WTC11 (cell line): ENCODE data around the gene POTEF.
"Not testable (repeated sequence)": the region's sequence is repeated elsewhere in the genome, so short reads cannot be mapped to it uniquely, and the experiment has no call there.

ENCODE experiments used
- AR ChIP-seq: fragments of 250-450 bp; sonication (Bioruptor Pico); IDR thresholded peaks from 2 replicates; pipeline ENCODE4 v1.9.0; 2021; ENCODE audit warnings: mild to moderate bottlenecking
- ELF4 ChIP-seq: sonication (generic); formaldehyde crosslinking; IDR thresholded peaks from 2 replicates; pipeline ENCODE4 v1.8.1; 2022; ENCODE audit warnings: low read depth, mild to moderate bottlenecking, moderate library complexity, missing genetic modification reagents
- ESRRA ChIP-seq: sonication (generic); formaldehyde crosslinking; IDR thresholded peaks from 2 replicates; pipeline ENCODE4 v1.8.1; 2022; ENCODE audit warnings: mild to moderate bottlenecking, missing genetic modification reagents, borderline replicate concordance
- GABPB1 ChIP-seq: sonication (generic); formaldehyde crosslinking; IDR thresholded peaks from 2 replicates; pipeline ENCODE4 v1.8.1; 2023; ENCODE audit warnings: mild to moderate bottlenecking, missing genetic modification reagents
- MYBL2 ChIP-seq: sonication (generic); formaldehyde crosslinking; IDR thresholded peaks from 2 replicates; pipeline ENCODE4 v1.8.1; 2023; ENCODE audit warnings: mild to moderate bottlenecking, moderate library complexity, missing genetic modification reagents
- NFYB ChIP-seq: sonication (generic); formaldehyde crosslinking; conservative IDR thresholded peaks from 2 replicates; pipeline ENCODE4 v1.8.0; 2022; ENCODE audit warnings: low read depth, missing genetic modification reagents
- PREB ChIP-seq: sonication (generic); formaldehyde crosslinking; IDR thresholded peaks from 2 replicates; pipeline ENCODE4 v1.8.1; 2022; ENCODE audit warnings: mild to moderate bottlenecking, missing genetic modification reagents, moderate library complexity, borderline replicate concordance
- ZNF138 ChIP-seq: sonication (generic); formaldehyde crosslinking; conservative IDR thresholded peaks from 2 replicates; pipeline ENCODE4 v1.8.1; 2022; ENCODE audit warnings: mild to moderate bottlenecking, moderate library complexity, missing genetic modification reagents
- ZNF232 ChIP-seq: sonication (generic); formaldehyde crosslinking; IDR thresholded peaks from 2 replicates; pipeline ENCODE4 v1.8.0; 2022; ENCODE audit warnings: mild to moderate bottlenecking, missing genetic modification reagents
- TF ChIP-seq, protein P1 (sequence below): sonication (generic); formaldehyde crosslinking; IDR thresholded peaks from 2 replicates; pipeline ENCODE4 v1.8.1; 2023; ENCODE audit warnings: mild to moderate bottlenecking, missing genetic modification reagents, moderate library complexity
- TF ChIP-seq, protein P2 (sequence below): fragments of 200-600 bp; IDR thresholded peaks from 2 replicates; pipeline ENCODE4 v1.8.0; 2022; ENCODE audit warnings: antibody characterized with exemption
- TF ChIP-seq, protein P3 (sequence below): sonication (generic); formaldehyde crosslinking; IDR thresholded peaks from 2 replicates; pipeline ENCODE4 v1.8.0; 2022; ENCODE audit warnings: mild to moderate bottlenecking, missing genetic modification reagents

GRCh38 chr2:130052376-130052775 lies 76.6 kb downstream of the POTEF start:
- TF ChIP-seq, protein P1, sequence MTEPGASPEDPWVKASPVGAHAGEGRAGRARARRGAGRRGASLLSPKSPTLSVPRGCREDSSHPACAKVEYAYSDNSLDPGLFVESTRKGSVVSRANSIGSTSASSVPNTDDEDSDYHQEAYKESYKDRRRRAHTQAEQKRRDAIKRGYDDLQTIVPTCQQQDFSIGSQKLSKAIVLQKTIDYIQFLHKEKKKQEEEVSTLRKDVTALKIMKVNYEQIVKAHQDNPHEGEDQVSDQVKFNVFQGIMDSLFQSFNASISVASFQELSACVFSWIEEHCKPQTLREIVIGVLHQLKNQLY (CRISPR knock-in tag) = not testable (repeated sequence)
- TF ChIP-seq, protein P2, sequence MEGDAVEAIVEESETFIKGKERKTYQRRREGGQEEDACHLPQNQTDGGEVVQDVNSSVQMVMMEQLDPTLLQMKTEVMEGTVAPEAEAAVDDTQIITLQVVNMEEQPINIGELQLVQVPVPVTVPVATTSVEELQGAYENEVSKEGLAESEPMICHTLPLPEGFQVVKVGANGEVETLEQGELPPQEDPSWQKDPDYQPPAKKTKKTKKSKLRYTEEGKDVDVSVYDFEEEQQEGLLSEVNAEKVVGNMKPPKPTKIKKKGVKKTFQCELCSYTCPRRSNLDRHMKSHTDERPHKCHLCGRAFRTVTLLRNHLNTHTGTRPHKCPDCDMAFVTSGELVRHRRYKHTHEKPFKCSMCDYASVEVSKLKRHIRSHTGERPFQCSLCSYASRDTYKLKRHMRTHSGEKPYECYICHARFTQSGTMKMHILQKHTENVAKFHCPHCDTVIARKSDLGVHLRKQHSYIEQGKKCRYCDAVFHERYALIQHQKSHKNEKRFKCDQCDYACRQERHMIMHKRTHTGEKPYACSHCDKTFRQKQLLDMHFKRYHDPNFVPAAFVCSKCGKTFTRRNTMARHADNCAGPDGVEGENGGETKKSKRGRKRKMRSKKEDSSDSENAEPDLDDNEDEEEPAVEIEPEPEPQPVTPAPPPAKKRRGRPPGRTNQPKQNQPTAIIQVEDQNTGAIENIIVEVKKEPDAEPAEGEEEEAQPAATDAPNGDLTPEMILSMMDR = not testable (repeated sequence)
- TF ChIP-seq MYBL2; NFYB (CRISPR knock-in tag); AR (CRISPR knock-in tag); ESRRA (CRISPR knock-in tag); GABPB1 (CRISPR knock-in tag); PREB; ELF4 (CRISPR knock-in tag); ZNF138 (CRISPR knock-in tag); ZNF232 (CRISPR knock-in tag): not testable (repeated sequence)
- TF ChIP-seq, protein P3, sequence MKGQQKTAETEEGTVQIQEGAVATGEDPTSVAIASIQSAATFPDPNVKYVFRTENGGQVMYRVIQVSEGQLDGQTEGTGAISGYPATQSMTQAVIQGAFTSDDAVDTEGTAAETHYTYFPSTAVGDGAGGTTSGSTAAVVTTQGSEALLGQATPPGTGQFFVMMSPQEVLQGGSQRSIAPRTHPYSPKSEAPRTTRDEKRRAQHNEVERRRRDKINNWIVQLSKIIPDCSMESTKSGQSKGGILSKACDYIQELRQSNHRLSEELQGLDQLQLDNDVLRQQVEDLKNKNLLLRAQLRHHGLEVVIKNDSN = not testable (repeated sequence)
